Stimulated activated CD4-positive, alpha-beta T cell treated with anti-CD3 and anti-CD28 coated beads, Interleukin-15, amount 100 ng/mL, for 24 hours (primary cell): ENCODE results near the gene TFAM.
"Not testable (repeated sequence)": the region's sequence is repeated elsewhere in the genome, so short reads cannot be mapped to it uniquely, and the experiment has no call there.

Experiments used
- DNase-seq: peaks from one replicate; pipeline ENCODE4 v3.0.0-alpha.2; 2020

TFAM gene

GRCh38 chr10:58373442-58373827, 11.8 kb upstream of the TFAM start:
- DNase-seq: no peak

- DNase-seq: no peak
Measured at GRCh38 chr10:58382489-58382995, 2.7 kb upstream of the TFAM start.

GRCh38 chr10:58384095-58384494, 1.1 kb upstream of the TFAM start:
- DNase-seq: no peak

GRCh38 chr10:58384544-58384998, 639 bp upstream of the TFAM start:
- DNase-seq: no peak

- DNase-seq: peak; percentile 49
Measured at GRCh38 chr10:58385784-58386112, 538 bp downstream of the TFAM start.

GRCh38 chr10:58389024-58389423, 3.8 kb downstream of the TFAM start:
- DNase-seq: no peak

GRCh38 chr10:58393317-58393716, 8.1 kb downstream of the TFAM start:
- DNase-seq: no peak

GRCh38 chr10:58394471-58394870, 9.3 kb downstream of the TFAM start:
- DNase-seq: no peak

- no peak for DNase-seq
Measured at GRCh38 chr10:58396057-58396456, 10.8 kb downstream of the TFAM start.

GRCh38 chr10:58397830-58398229, 12.6 kb downstream of the TFAM start:
- no peak for DNase-seq

- no peak for DNase-seq
Measured at GRCh38 chr10:58399410-58399809, 14.2 kb downstream of the TFAM start.

- no peak for DNase-seq
Measured at GRCh38 chr10:58400609-58401008, 15.4 kb downstream of the TFAM start.

- no peak for DNase-seq
Measured at GRCh38 chr10:58404001-58404400, 18.8 kb downstream of the TFAM start.

- no peak for DNase-seq
Measured at GRCh38 chr10:58409956-58410610, 24.9 kb downstream of the TFAM start.

- DNase-seq: no peak
Measured at GRCh38 chr10:58412502-58412961, 27.3 kb downstream of the TFAM start.

GRCh38 chr10:58414270-58415041, 29.2 kb downstream of the TFAM start:
- no peak for DNase-seq

- DNase-seq: no peak
Measured at GRCh38 chr10:58415757-58416156, 30.5 kb downstream of the TFAM start.

- not testable (repeated sequence) for DNase-seq
Measured at GRCh38 chr10:58417902-58418301, 32.7 kb downstream of the TFAM start.

- DNase-seq: no peak
Measured at GRCh38 chr10:58424176-58424575, 39.0 kb downstream of the TFAM start.

GRCh38 chr10:58428436-58428835, 43.2 kb downstream of the TFAM start:
- DNase-seq: not testable (repeated sequence)

GRCh38 chr10:58431903-58432302, 46.7 kb downstream of the TFAM start:
- DNase-seq: no peak

- no peak for DNase-seq
Measured at GRCh38 chr10:58433066-58433465, 47.9 kb downstream of the TFAM start.

GRCh38 chr10:58433571-58433970, 48.4 kb downstream of the TFAM start:
- no peak for DNase-seq

- peak; percentile 22 for DNase-seq
Measured at GRCh38 chr10:58435297-58435985, 50.2 kb downstream of the TFAM start.
